Tibial nerve (tissue), 4 donors: ENCODE results near the gene SNX19. TPM values are rescaled to one million over a fixed set of nuclear protein-coding genes. Genes with fewer than 3 reads are reported as not detected.

Experiments used
- DNase-seq, 2 donors: peaks; one replicate each; pipeline ENCODE4 v3.0.0-alpha.2; 2019; ENCODE audit warnings: low spot score in 2 of 2
- H3K27ac ChIP-seq, 4 donors: fragments of 200-600 bp; sonication (generic) in 3 of 4; one replicate each; pipeline ENCODE4 v1.5.1; 2017 to 2019; ENCODE audit warnings: mild to moderate bottlenecking in 1 of 4
- H3K27me3 ChIP-seq, 2 donors: fragments of 200-600 bp; sonication (generic) in 1 of 2; one replicate each; pipeline versions ENCODE4 v1.5.1 to v1.6.0; 2017 to 2019
- H3K36me3 ChIP-seq, 3 donors: fragments of 200-600 bp; sonication (generic); one replicate each; pipeline ENCODE4 v1.5.1; 2018 to 2019
- H3K4me1 ChIP-seq, 4 donors: fragments of 200-600 bp; sonication (generic) in 3 of 4; one replicate each; pipeline ENCODE4 v1.5.1; 2017 to 2019
- H3K4me3 ChIP-seq, 4 donors: fragments of 200-600 bp; sonication (generic) in 3 of 4; one replicate each; pipeline ENCODE4 v1.5.1; 2017 to 2019; ENCODE audit warnings: mild to moderate bottlenecking in 1 of 4, moderate library complexity in 1 of 4
- H3K9me3 ChIP-seq, 4 donors: fragments of 200-600 bp; sonication (generic) in 3 of 4; one replicate each; pipeline ENCODE4 v1.5.1; 2017 to 2019
- EP300 ChIP-seq, 2 donors: sonication (generic); formaldehyde crosslinking; IDR thresholded peaks; one replicate each; pipeline ENCODE4 v1.6.1; 2017; ENCODE audit warnings: antibody characterized with exemption in 2 of 2, mild to moderate bottlenecking in 1 of 2
- POLR2A ChIP-seq, 2 donors: fragments of 450-650 bp; IDR thresholded peaks; one replicate each; pipeline ENCODE4 v1.6.1; 2017; ENCODE audit warnings: antibody characterized with exemption in 2 of 2, mild to moderate bottlenecking in 2 of 2, moderate library complexity in 2 of 2
- WGBS, 2 donors: methylation state at CpG; one replicate each; pipeline ENCODE4 v1.1.5; 2018; 5-methylcytosine and 5-hydroxymethylcytosine counted together
- total RNA-seq, 4 donors: library from RNA; depleted of rRNA; stranded (reverse); fragments of >200 nt; gene quantifications; one replicate each; pipeline ENCODE4 v1.1.0, GENCODE V29; 2016
- TF ChIP-seq, protein P1 (sequence below), 5 experiments: fragments of 200-600 bp in 3 of 5; fragments of 450-650 bp in 2 of 5; sonication (generic) in 3 of 5; IDR thresholded peaks; one replicate each; pipeline ENCODE4 v1.5.1; 2016 to 2019; ENCODE audit warnings: antibody characterized with exemption in 5 of 5, mild to moderate bottlenecking in 3 of 5, moderate library complexity in 2 of 5

Gene SNX19
- total RNA-seq, 4 donors from 2014 or later = 94.2 to 141 (median 105) TPM

DNA sequence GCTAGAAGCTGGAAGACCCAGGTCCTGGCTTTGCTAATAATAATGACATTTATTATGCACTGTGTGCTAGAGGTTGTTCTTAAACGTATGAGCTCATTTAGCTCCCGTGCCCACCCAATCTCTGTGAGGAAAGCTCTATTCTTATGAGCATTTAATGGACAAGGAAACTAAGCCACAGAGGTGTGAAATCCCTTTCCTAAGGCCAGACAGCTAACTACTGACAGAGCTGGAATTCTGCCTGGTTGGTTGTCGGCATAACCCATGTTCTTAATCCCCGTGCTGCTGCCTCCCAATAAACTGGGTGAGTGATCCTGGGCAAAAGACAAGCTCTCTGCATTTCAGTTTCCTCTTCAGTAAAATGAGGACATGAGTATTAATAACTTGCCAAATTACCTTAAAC lies 49.4 kb downstream of the SNX19 start:
- DNase-seq = no peak
- Histone ChIP-seq H3K27ac (no peak overlapping the region), H3K9me3 (no peaks in the 10 kb centered on the region), H3K4me1 (peaks cover 0 to 9% (median 3%) of the 10 kb centered on the region in 4 donors), H3K27me3 (no peaks in the 10 kb centered on the region), H3K36me3 (peaks cover 0 to 6% (median 0%) of the 10 kb centered on the region in 3 donors), H3K4me3 (no peak overlapping the region)
- TF ChIP-seq EP300 (IDR thresholded peaks at IDR 0.05) (no peak), POLR2A (IDR thresholded peaks at IDR 0.05) (no peak)
- TF ChIP-seq, protein P1, sequence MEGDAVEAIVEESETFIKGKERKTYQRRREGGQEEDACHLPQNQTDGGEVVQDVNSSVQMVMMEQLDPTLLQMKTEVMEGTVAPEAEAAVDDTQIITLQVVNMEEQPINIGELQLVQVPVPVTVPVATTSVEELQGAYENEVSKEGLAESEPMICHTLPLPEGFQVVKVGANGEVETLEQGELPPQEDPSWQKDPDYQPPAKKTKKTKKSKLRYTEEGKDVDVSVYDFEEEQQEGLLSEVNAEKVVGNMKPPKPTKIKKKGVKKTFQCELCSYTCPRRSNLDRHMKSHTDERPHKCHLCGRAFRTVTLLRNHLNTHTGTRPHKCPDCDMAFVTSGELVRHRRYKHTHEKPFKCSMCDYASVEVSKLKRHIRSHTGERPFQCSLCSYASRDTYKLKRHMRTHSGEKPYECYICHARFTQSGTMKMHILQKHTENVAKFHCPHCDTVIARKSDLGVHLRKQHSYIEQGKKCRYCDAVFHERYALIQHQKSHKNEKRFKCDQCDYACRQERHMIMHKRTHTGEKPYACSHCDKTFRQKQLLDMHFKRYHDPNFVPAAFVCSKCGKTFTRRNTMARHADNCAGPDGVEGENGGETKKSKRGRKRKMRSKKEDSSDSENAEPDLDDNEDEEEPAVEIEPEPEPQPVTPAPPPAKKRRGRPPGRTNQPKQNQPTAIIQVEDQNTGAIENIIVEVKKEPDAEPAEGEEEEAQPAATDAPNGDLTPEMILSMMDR (IDR thresholded peaks at IDR 0.05) = no peak
- WGBS, 2 donors = 81 to 89% methylated on average over 4 of the region's 4 CpGs

DNA sequence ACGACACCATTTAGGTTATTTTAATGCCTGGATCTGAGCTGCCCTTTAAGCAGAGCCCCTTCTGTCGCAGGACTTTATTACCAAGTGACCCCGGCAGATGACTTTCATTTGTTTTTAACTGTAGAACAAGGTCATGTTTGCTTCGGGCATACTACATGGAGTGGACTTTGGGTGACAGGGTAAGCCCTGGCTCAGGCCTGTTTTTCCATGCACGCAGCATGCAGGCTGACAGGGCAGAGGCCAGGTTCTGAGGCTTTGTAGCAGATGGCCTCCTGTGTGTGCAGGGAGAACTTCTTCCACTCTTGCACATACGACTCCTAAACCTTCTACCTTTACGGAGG lies 50.5 kb downstream of the SNX19 start:
- H3K9me3 ChIP-seq = no peaks in the 10 kb centered on the region
- H3K36me3 ChIP-seq = no peaks in the 10 kb centered on the region
- no peak overlapping the region for H3K4me3 ChIP-seq
- TF ChIP-seq POLR2A (IDR thresholded peaks at IDR 0.05) (no peak), EP300 (IDR thresholded peaks at IDR 0.05) (no peak)
- TF ChIP-seq, protein P1 (IDR thresholded peaks at IDR 0.05) = no peak
- no peak overlapping the region for H3K27ac ChIP-seq
- DNase-seq = no peak
- no peaks in the 10 kb centered on the region for H3K27me3 ChIP-seq
- WGBS, 2 donors = 76 to 77% methylated on average over 7 of the region's 7 CpGs
- peaks cover 0 to 10% (median 3%) of the 10 kb centered on the region in 4 donors for H3K4me1 ChIP-seq

- H3K27ac ChIP-seq = no peak overlapping the region
- TF ChIP-seq, protein P1 (IDR thresholded peaks at IDR 0.05) = no peak
- no peak for TF ChIP-seq POLR2A (IDR thresholded peaks at IDR 0.05)
- no peak for TF ChIP-seq EP300 (IDR thresholded peaks at IDR 0.05)
- no peak for DNase-seq
- H3K4me1 ChIP-seq = peaks cover 0 to 10% (median 3%) of the 10 kb centered on the region in 4 donors
- no peaks in the 10 kb centered on the region for H3K36me3 ChIP-seq
- H3K4me3 ChIP-seq = no peak overlapping the region
- H3K9me3 ChIP-seq = no peaks in the 10 kb centered on the region
- 60 to 68% methylated on average over 11 of the region's 11 CpGs for WGBS, 2 donors
- no peaks in the 10 kb centered on the region for H3K27me3 ChIP-seq
Measured at GRCh38 chr11:130865091-130865773, 51.0 kb downstream of the SNX19 start.

GRCh38 chr11:130861902-130862860 lies 54.1 kb downstream of the SNX19 start:
- no peaks in the 10 kb centered on the region for H3K9me3 ChIP-seq
- H3K36me3 ChIP-seq = no peaks in the 10 kb centered on the region
- peaks cover 0 to 17% (median 3%) of the 10 kb centered on the region in 4 donors for H3K4me1 ChIP-seq
- H3K27me3 ChIP-seq = no peaks in the 10 kb centered on the region
- WGBS, 2 donors = 19 to 21% methylated on average over 30 of the region's 30 CpGs
- no peak overlapping the region for H3K27ac ChIP-seq
- TF ChIP-seq, protein P1 (IDR thresholded peaks at IDR 0.05) = peak; percentile 99 to 100 (median 100)
- TF ChIP-seq EP300 (IDR thresholded peaks at IDR 0.05) (peak; percentile 31 to 67), POLR2A (IDR thresholded peaks at IDR 0.05) (no peak)
- peak; percentile 92 to 95 for DNase-seq
- peak overlapping the region in 1 of 4 donors; percentile 12 for H3K4me3 ChIP-seq

GRCh38 chr11:130861283-130861682 lies 55.0 kb downstream of the SNX19 start:
- TF ChIP-seq, protein P1 (IDR thresholded peaks at IDR 0.05) = no peak
- TF ChIP-seq POLR2A (IDR thresholded peaks at IDR 0.05) (no peak), EP300 (IDR thresholded peaks at IDR 0.05) (no peak)

More at GRCh38 chr11:130861283-130861682, 55.0 kb downstream of the SNX19 start:
- Histone ChIP-seq H3K9me3 (no peaks in the 10 kb centered on the region), H3K36me3 (no peaks in the 10 kb centered on the region), H3K27me3 (no peaks in the 10 kb centered on the region), H3K4me1 (peaks cover 0 to 17% (median 3%) of the 10 kb centered on the region in 4 donors), H3K27ac (no peak overlapping the region), H3K4me3 (no peak overlapping the region)
- WGBS, 2 donors = 93 to 94% methylated on average over 14 of the region's 14 CpGs
- DNase-seq = no peak
